HepG2 (cell line): Measurements from ENCODE around the gene HAND1. TPM values are rescaled to one million over a fixed set of nuclear protein-coding genes. Genes with fewer than 3 reads are reported as not detected.

ENCODE experiments used
- ATAC-seq: fragments of 200-7000 bp; cut with Tn5 transposase; 3 replicates; pipeline ENCODE4 v1.9.1; 2020; ENCODE audit warnings: mild to moderate bottlenecking, moderate library complexity
- BruUV-seq: library from RNA; stranded (reverse); fragments of 400-500 nt; replicated peaks from 2 replicates; lab custom pipeline; 2021; lab: Mats Ljungman, UMichigan
- CTCF ChIA-PET: fragments of 300-600 bp; formaldehyde crosslinking; extraction: SDS; loops from one replicate; lab custom pipeline; 2021; ENCODE audit warnings: low total read pairs, inconsistent platforms, low intra/inter-chr PET ratio; lab: Yijun Ruan, JAX
- POLR2A ChIA-PET: fragments of 350-600 bp; sonication (Branson Sonifier 250); formaldehyde crosslinking; loops from one replicate; lab custom pipeline; 2020; ENCODE audit warnings: antibody characterized with exemption, inconsistent platforms; lab: Yijun Ruan, JAX
- DNase-seq: peaks from one replicate; pipeline ENCODE4 v3.0.0-alpha.2; 2015; ENCODE audit warnings: low spot score
- FAIRE-seq: peaks from 3 replicates; lab custom pipeline; 2011; peaks lifted over from hg19 to GRCh38; lab: Jason Lieb, UNC
- H2AFZ ChIP-seq: one replicate; pipeline ENCODE4 v1.6.1; 2011; ENCODE audit warnings: low read length, inconsistent platforms
- H3K27ac ChIP-seq: fragments of 300-600 bp; 3 replicates; pipeline ENCODE4 v1.8.0; 2011; ENCODE audit warnings: mixed run types, mild to moderate bottlenecking, mixed read lengths, low read length, inconsistent platforms; ENCODE audit not compliant: insufficient read depth; ENCODE audit errors: extremely low read length
- H3K27me3 ChIP-seq, 2 experiments: fragments of 200-600 bp in 1 of 2; 2 replicates in 1 of 2; 3 replicates in 1 of 2; pipeline versions ENCODE4 v1.6.0 to v1.8.0; 2011; ENCODE audit warnings: low read length in 2 of 2, mild to moderate bottlenecking in 2 of 2, moderate library complexity in 2 of 2, inconsistent platforms in 1 of 2; ENCODE audit not compliant: insufficient read depth in 2 of 2, control insufficient read depth in 1 of 2
- H3K36me3 ChIP-seq, 2 experiments: fragments of 200-600 bp in 1 of 2; replicated peaks in 1 of 2; 2 replicates in 1 of 2; 3 replicates in 1 of 2; pipeline versions ENCODE4 v1.5.1 to v1.8.0; 2011; ENCODE audit warnings: low read length in 2 of 2, inconsistent platforms in 1 of 2; ENCODE audit not compliant: insufficient read depth in 2 of 2, control insufficient read depth in 1 of 2
- H3K4me1 ChIP-seq: 2 replicates; pipeline ENCODE4 v1.5.1; 2012; ENCODE audit warnings: low read length, inconsistent platforms; ENCODE audit not compliant: insufficient read depth
- H3K4me2 ChIP-seq: 2 replicates; pipeline ENCODE4 v1.6.0; 2011; ENCODE audit warnings: low read depth, low read length, inconsistent platforms
- H3K4me3 ChIP-seq, 3 experiments: fragments of 200-600 bp in 1 of 3; sonication (generic), shearing (Covaris generic) in 1 of 3; replicated peaks in 1 of 3; 2 replicates each; pipeline ENCODE4 v1.5.1; 2011 to 2016; ENCODE audit warnings: low read length in 3 of 3, inconsistent platforms in 2 of 3, low read depth in 2 of 3, mild to moderate bottlenecking in 2 of 3, control low read depth in 1 of 3, mixed read lengths in 1 of 3; ENCODE audit not compliant: insufficient read depth in 1 of 3
- H3K79me2 ChIP-seq: one replicate; pipeline ENCODE4 v1.6.1; 2011; ENCODE audit warnings: low read length, inconsistent platforms; ENCODE audit not compliant: insufficient read depth
- H3K9ac ChIP-seq: 2 replicates; pipeline ENCODE4 v1.6.0; 2011; ENCODE audit warnings: mild to moderate bottlenecking, low read depth, low read length, inconsistent platforms; ENCODE audit not compliant: insufficient read depth
- H3K9me3 ChIP-seq: 2 replicates; pipeline ENCODE4 v1.5.1; 2012; ENCODE audit warnings: mild to moderate bottlenecking, low read length
- H4K20me1 ChIP-seq: 2 replicates; pipeline ENCODE4 v1.6.0; 2011; ENCODE audit warnings: inconsistent platforms, mild to moderate bottlenecking, low read length, moderate library complexity; ENCODE audit not compliant: insufficient read depth
- GPBP1L1 ChIP-seq: sonication (generic); formaldehyde crosslinking; IDR thresholded peaks from 2 replicates; pipeline ENCODE4 v1.5.0; 2020; ENCODE audit warnings: mild to moderate bottlenecking, missing genetic modification reagents
- HNF4G ChIP-seq, 2 experiments: sonication (generic) in 1 of 2; formaldehyde crosslinking in 1 of 2; IDR thresholded peaks; 2 replicates each; pipeline versions ENCODE4 v1.4.0 to v1.6.1; 2011 to 2020; ENCODE audit warnings: borderline replicate concordance in 2 of 2, low read depth in 2 of 2, mild to moderate bottlenecking in 2 of 2, low read length in 1 of 2, missing genetic modification reagents in 1 of 2, moderate library complexity in 1 of 2
- RFXAP ChIP-seq: sonication (generic); formaldehyde crosslinking; IDR thresholded peaks from 2 replicates; pipeline ENCODE4 v1.4.0; 2020; ENCODE audit warnings: missing genetic modification reagents, borderline replicate concordance
- SMAD9 ChIP-seq: sonication (generic); formaldehyde crosslinking; IDR thresholded peaks from 2 replicates; pipeline ENCODE4 v1.5.1; 2020; ENCODE audit warnings: mild to moderate bottlenecking, missing genetic modification reagents
- ZFYVE20 ChIP-seq: sonication (generic); formaldehyde crosslinking; IDR thresholded peaks from 2 replicates; pipeline ENCODE4 v1.8.0; 2023; ENCODE audit warnings: low read depth, mild to moderate bottlenecking, moderate library complexity, missing genetic modification reagents, borderline replicate concordance
- ZNF782 ChIP-seq: sonication (generic); formaldehyde crosslinking; IDR thresholded peaks from 2 replicates; pipeline ENCODE4 v1.4.0; 2020; ENCODE audit warnings: missing genetic modification reagents, mild to moderate bottlenecking, borderline replicate concordance
- WGBS: methylation state at CpG from one replicate; pipeline ENCODE4 v1.1.6; 2017; ENCODE audit warnings: low lambda C conversion rate; 5-methylcytosine and 5-hydroxymethylcytosine counted together
- in situ Hi-C: cut with HindIII; loops from 2 replicates; pipeline ENCODE4 v1.10.0; 2017; ENCODE audit warnings: low pct_unique_long_range_greater_than_20kb; ENCODE audit not compliant: extremely low pct_ligation_motif_present
- intact Hi-C: fragments of 100-400 bp; cut with micrococcal nuclease; formaldehyde crosslinking; loops from one replicate; pipeline ENCODE4 v1.10.0; 2022; ENCODE audit not compliant: unreplicated experiment
- polyA plus RNA-seq, 8 experiments: library from polyadenylated mRNA; depleted of rRNA in 3 of 8; stranded (reverse) in 7 of 8; unstranded in 1 of 8; fragments of >200 nt; fragmentation: Illumina TruSeq in 4 of 8; extraction: Trizol in 4 of 8; gene quantifications; 2 replicates each; pipeline versions ENCODE4 v1.2.1 to v1.2.3, GENCODE V29; 2011 to 2016; ENCODE audit warnings: low read depth in 4 of 8, missing spikeins in 1 of 8, mixed read lengths in 1 of 8; ENCODE audit not compliant: insufficient read depth in 1 of 8
- total RNA-seq, 5 experiments: library from RNA; depleted of rRNA; stranded (reverse); fragments of >200 nt; fragmentation: Illumina TruSeq; extraction: Trizol; gene quantifications; 2 replicates each; pipeline ENCODE4 v1.2.3, GENCODE V29; 2016; ENCODE audit warnings: low read depth in 1 of 5
- TF ChIP-seq, protein P1 (sequence below): sonication (generic); formaldehyde crosslinking; IDR thresholded peaks from 2 replicates; pipeline ENCODE4 v1.4.0; 2020; ENCODE audit warnings: missing genetic modification reagents
- TF ChIP-seq, protein P2 (sequence below): sonication (generic); formaldehyde crosslinking; IDR thresholded peaks from 2 replicates; pipeline ENCODE4 v1.4.0; 2020; ENCODE audit warnings: missing genetic modification reagents
- TF ChIP-seq, protein P3 (sequence below): sonication (generic); formaldehyde crosslinking; IDR thresholded peaks from 2 replicates; pipeline ENCODE4 v1.5.1; 2020; ENCODE audit warnings: missing genetic modification reagents, mild to moderate bottlenecking, borderline replicate concordance
- TF ChIP-seq, protein P4 (sequence below), 2 experiments: IDR thresholded peaks; 2 replicates each; pipeline ENCODE4 v1.6.1; 2011 to 2012; ENCODE audit warnings: low read length in 2 of 2, borderline replicate concordance in 1 of 2, low read depth in 1 of 2, mild to moderate bottlenecking in 1 of 2, moderate library complexity in 1 of 2

The HAND1 gene
- total and polyA plus RNA-seq, 2 of the 13 experiments (the other 11 are each of a cell fraction or from before 2014, with no cell fraction given): not detected

- Histone ChIP-seq H2AFZ (no peak overlapping the region), H3K9me3 (no peaks in the 10 kb centered on the region), H3K4me2 (no peak overlapping the region), H3K27ac (no peak overlapping the region), H3K4me1 (peaks cover 25% of the 10 kb centered on the region), H3K4me3 (no peak overlapping the region), H3K36me3 (peaks cover 6 to 12% of the 10 kb centered on the region in 2 experiments), H3K27me3 (no peaks in the 10 kb centered on the region; a peak in 1 of 5 replicates), H3K9ac (no peak overlapping the region), H3K79me2 (no peaks in the 10 kb centered on the region), H4K20me1 (no peaks in the 10 kb centered on the region; the same call in 1 of the 2 replicates)
- in situ Hi-C loops (no loop called here), intact Hi-C loops (no loop called here)
- ChIA-PET POLR2A (no interaction called here), CTCF (no interaction called here)
- WGBS: 59% methylated on average over 4 of the region's 4 CpGs
- ATAC-seq (no peak), DNase-seq (no peak), FAIRE-seq (no peak)
- BruUV-seq: no TSS peak
- TF ChIP-seq GPBP1L1 (no peak), ZNF782 (CRISPR knock-in tag) (no peak), HNF4G (IDR thresholded peaks at IDR 0.05; ENCODE audit: borderline replicate concordance, low read depth, low read length) (no peak), HNF4G (CRISPR knock-in tag; IDR thresholded peaks at IDR 0.05; ENCODE audit: borderline replicate concordance, low read depth) (no peak), SMAD9 (CRISPR knock-in tag) (no peak), ZFYVE20 (CRISPR knock-in tag) (no peak), RFXAP (CRISPR knock-in tag) (no peak)
- TF ChIP-seq, protein P1, sequence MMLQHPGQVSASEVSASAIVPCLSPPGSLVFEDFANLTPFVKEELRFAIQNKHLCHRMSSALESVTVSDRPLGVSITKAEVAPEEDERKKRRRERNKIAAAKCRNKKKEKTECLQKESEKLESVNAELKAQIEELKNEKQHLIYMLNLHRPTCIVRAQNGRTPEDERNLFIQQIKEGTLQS (CRISPR knock-in tag): no peak
- TF ChIP-seq, protein P2, sequence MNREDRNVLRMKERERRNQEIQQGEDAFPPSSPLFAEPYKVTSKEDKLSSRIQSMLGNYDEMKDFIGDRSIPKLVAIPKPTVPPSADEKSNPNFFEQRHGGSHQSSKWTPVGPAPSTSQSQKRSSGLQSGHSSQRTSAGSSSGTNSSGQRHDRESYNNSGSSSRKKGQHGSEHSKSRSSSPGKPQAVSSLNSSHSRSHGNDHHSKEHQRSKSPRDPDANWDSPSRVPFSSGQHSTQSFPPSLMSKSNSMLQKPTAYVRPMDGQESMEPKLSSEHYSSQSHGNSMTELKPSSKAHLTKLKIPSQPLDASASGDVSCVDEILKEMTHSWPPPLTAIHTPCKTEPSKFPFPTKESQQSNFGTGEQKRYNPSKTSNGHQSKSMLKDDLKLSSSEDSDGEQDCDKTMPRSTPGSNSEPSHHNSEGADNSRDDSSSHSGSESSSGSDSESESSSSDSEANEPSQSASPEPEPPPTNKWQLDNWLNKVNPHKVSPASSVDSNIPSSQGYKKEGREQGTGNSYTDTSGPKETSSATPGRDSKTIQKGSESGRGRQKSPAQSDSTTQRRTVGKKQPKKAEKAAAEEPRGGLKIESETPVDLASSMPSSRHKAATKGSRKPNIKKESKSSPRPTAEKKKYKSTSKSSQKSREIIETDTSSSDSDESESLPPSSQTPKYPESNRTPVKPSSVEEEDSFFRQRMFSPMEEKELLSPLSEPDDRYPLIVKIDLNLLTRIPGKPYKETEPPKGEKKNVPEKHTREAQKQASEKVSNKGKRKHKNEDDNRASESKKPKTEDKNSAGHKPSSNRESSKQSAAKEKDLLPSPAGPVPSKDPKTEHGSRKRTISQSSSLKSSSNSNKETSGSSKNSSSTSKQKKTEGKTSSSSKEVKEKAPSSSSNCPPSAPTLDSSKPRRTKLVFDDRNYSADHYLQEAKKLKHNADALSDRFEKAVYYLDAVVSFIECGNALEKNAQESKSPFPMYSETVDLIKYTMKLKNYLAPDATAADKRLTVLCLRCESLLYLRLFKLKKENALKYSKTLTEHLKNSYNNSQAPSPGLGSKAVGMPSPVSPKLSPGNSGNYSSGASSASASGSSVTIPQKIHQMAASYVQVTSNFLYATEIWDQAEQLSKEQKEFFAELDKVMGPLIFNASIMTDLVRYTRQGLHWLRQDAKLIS (CRISPR knock-in tag): no peak
- TF ChIP-seq, protein P3, sequence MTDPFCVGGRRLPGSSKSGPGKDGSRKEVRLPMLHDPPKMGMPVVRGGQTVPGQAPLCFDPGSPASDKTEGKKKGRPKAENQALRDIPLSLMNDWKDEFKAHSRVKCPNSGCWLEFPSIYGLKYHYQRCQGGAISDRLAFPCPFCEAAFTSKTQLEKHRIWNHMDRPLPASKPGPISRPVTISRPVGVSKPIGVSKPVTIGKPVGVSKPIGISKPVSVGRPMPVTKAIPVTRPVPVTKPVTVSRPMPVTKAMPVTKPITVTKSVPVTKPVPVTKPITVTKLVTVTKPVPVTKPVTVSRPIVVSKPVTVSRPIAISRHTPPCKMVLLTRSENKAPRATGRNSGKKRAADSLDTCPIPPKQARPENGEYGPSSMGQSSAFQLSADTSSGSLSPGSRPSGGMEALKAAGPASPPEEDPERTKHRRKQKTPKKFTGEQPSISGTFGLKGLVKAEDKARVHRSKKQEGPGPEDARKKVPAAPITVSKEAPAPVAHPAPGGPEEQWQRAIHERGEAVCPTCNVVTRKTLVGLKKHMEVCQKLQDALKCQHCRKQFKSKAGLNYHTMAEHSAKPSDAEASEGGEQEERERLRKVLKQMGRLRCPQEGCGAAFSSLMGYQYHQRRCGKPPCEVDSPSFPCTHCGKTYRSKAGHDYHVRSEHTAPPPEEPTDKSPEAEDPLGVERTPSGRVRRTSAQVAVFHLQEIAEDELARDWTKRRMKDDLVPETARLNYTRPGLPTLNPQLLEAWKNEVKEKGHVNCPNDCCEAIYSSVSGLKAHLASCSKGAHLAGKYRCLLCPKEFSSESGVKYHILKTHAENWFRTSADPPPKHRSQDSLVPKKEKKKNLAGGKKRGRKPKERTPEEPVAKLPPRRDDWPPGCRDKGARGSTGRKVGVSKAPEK (CRISPR knock-in tag): no peak
- TF ChIP-seq, protein P4, sequence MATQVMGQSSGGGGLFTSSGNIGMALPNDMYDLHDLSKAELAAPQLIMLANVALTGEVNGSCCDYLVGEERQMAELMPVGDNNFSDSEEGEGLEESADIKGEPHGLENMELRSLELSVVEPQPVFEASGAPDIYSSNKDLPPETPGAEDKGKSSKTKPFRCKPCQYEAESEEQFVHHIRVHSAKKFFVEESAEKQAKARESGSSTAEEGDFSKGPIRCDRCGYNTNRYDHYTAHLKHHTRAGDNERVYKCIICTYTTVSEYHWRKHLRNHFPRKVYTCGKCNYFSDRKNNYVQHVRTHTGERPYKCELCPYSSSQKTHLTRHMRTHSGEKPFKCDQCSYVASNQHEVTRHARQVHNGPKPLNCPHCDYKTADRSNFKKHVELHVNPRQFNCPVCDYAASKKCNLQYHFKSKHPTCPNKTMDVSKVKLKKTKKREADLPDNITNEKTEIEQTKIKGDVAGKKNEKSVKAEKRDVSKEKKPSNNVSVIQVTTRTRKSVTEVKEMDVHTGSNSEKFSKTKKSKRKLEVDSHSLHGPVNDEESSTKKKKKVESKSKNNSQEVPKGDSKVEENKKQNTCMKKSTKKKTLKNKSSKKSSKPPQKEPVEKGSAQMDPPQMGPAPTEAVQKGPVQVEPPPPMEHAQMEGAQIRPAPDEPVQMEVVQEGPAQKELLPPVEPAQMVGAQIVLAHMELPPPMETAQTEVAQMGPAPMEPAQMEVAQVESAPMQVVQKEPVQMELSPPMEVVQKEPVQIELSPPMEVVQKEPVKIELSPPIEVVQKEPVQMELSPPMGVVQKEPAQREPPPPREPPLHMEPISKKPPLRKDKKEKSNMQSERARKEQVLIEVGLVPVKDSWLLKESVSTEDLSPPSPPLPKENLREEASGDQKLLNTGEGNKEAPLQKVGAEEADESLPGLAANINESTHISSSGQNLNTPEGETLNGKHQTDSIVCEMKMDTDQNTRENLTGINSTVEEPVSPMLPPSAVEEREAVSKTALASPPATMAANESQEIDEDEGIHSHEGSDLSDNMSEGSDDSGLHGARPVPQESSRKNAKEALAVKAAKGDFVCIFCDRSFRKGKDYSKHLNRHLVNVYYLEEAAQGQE (IDR thresholded peaks at IDR 0.05; ENCODE audit: borderline replicate concordance in 1 of 2, low read depth in 1 of 2, low read length in 2 of 2): no peak
These were observed 17.9 kb downstream of the HAND1 start for GRCh38 chr5:154460172-154460571.
